Measurements from ENCODE around the gene PCIF1.
A peak's percentile ranks its signal among the peaks of the same experiment; 100 is the strongest.

The PCIF1 gene

DNA sequence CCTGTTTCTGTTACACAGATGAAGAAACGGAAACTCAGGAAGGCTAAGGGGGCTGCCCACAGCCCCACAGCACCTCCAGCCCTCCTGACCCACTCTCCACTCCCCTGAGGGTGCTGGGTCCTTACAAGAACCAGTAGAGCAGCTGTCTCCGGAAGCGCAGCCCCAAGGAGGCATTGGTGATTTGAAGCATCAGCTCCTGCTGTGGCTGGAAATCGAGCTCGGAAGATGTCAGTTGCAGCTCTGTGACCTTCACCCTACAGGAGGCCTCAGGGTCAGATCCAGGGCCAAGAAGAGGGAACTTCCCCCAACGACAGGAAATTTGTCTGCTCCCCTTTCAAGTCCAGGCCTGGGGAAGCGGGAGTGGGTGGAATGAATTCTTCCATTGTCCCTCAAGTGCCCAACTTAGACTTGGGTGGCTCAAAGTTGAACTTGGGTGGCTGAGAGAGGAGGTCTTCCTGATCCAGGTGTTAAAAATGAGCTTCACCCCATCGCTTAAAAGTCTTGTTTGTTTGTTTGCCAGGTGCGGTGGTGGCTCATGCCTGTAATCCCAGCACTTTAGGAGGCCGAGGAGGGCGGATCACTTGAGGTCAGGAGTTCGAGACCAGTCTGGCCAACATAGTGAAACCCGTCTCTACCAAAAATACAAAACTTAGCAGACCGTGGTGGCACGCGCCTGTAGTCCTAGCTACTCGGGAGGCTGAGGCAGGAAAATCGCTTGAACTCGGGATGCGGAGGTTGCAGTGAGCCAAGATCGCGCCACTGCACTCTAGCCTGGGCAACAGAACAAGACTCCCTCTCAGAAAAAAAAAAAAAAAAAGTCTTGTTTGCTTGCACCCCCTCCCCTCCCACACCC lies 24.4 kb upstream of the PCIF1 start:
- no peak for ATAC-seq (ENCODE audit: low read depth)
- DNase-seq (ENCODE audit: low spot score) = no peak
- Histone ChIP-seq H3K9me3 (ENCODE audit: severe bottlenecking) (no peaks in the 10 kb centered on the region), H3K27ac (ENCODE audit: poor library complexity, severe bottlenecking) (no peak overlapping the region), H3K36me3 (ENCODE audit: low read depth) (no peaks in the 10 kb centered on the region), H3K4me1 (ENCODE audit: insufficient read depth, poor library complexity, severe bottlenecking) (peaks cover 25% of the 10 kb centered on the region), H3K27me3 (ENCODE audit: insufficient read depth, poor library complexity, severe bottlenecking) (no peaks in the 10 kb centered on the region), H3K4me3 (ENCODE audit: severe bottlenecking) (no peak overlapping the region)
- TF ChIP-seq, protein P1, sequence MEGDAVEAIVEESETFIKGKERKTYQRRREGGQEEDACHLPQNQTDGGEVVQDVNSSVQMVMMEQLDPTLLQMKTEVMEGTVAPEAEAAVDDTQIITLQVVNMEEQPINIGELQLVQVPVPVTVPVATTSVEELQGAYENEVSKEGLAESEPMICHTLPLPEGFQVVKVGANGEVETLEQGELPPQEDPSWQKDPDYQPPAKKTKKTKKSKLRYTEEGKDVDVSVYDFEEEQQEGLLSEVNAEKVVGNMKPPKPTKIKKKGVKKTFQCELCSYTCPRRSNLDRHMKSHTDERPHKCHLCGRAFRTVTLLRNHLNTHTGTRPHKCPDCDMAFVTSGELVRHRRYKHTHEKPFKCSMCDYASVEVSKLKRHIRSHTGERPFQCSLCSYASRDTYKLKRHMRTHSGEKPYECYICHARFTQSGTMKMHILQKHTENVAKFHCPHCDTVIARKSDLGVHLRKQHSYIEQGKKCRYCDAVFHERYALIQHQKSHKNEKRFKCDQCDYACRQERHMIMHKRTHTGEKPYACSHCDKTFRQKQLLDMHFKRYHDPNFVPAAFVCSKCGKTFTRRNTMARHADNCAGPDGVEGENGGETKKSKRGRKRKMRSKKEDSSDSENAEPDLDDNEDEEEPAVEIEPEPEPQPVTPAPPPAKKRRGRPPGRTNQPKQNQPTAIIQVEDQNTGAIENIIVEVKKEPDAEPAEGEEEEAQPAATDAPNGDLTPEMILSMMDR (IDR thresholded peaks at IDR 0.05; ENCODE audit: poor library complexity, severe bottlenecking) = no peak

DNA sequence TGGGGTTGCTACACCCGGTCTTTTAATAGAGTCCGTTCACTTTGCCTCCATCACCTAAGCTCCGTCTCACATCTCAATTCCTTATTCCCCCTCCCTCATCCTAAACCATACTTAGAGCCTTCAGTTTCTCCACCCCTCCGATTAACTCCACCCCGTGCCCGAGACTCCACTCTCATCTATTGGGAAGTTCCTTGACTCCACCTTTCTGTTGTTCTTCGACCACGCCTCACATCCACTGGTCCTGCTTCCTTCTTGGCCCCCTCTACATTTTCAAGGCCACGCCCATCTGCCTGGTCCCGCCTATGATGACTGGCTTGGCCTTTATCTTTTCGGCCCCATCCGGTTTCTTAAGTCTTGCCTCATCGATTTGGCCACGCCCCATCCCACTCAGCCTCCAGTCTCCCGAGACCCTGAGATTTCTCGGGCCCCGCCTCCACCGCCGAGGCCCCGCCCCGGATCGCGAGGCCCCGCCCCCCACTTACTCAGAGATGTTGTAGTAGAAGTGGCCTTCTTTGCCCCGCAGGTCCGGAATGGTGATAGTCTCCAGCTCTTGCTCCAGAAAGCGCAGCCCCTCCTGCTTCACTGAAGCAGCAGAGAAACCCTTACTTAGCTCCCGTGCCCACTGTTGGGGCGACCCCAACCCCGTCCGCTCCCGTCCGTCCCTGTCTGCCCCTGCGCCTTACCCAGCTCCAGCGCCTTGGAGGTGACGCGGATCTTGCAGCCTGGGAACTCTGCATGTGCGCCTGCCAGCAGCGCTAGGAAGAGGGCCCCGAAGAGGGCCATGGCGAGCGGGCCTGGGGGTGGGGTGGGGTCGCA lies 23.6 kb upstream of the PCIF1 start:
- no peaks in the 10 kb centered on the region for H3K27me3 ChIP-seq (ENCODE audit: insufficient read depth, poor library complexity, severe bottlenecking)
- TF ChIP-seq, protein P1 (IDR thresholded peaks at IDR 0.05; ENCODE audit: poor library complexity, severe bottlenecking) = no peak
- H3K36me3 ChIP-seq (ENCODE audit: low read depth) = no peaks in the 10 kb centered on the region
- H3K27ac ChIP-seq (ENCODE audit: poor library complexity, severe bottlenecking) = no peak overlapping the region
- ATAC-seq (ENCODE audit: low read depth) (peak; percentile 86), DNase-seq (ENCODE audit: low spot score) (peak; percentile 100)
- H3K4me3 ChIP-seq (ENCODE audit: severe bottlenecking) = peak overlapping the region; percentile 15
- H3K9me3 ChIP-seq (ENCODE audit: severe bottlenecking) = no peaks in the 10 kb centered on the region
- peaks cover 19% of the 10 kb centered on the region for H3K4me1 ChIP-seq (ENCODE audit: insufficient read depth, poor library complexity, severe bottlenecking)

DNA sequence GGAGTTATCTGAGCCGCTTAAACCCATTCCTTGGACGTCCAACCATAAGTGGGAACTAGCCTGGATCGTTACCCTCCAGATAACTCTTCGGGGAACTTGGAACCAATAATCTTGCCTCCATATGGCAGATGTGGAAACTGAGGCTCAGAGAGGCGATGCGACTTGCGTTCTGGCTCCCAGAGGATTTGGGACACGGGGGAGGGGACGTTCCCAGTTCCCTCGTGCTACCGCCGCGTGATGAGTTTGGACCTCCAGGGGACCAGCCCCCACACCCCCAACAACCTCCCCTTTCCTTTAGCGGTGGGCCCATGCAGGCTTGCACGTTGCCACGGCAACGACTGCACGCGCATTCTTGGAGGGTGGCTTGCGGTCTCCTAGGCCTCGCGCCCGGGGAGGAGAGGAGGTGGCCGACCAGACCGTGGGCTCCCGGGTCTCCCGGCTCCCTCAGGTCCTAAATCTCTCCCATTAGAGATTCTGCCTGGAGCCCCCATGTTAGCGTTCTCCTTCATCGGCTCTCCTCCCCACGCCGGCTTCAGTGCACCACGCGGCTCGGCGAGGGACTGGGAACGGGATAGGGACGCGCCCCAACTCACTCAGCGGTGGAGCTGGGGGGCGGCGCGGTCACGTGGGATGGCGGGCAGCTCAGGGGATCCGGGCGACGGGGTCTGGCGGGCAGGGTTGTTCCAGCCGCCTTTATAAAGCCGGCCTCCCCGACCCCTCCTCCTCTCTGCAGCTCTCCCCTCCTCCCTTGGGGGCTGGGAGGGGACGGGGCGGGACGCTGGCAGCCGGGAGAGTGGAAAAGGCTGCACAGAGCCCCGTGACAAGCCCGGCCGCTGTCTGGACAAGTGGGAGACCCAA lies 22.8 kb upstream of the PCIF1 start, which contains the start of gene PLTP:
PLTP (minus strand) TSS at position 670 of the 858 bp plus-strand sequence. CDS start 703 bp downstream, outside the sequence.
- DNase-seq (ENCODE audit: low spot score) = no peak
- TF ChIP-seq, protein P1 (IDR thresholded peaks at IDR 0.05; ENCODE audit: poor library complexity, severe bottlenecking) = no peak
- H3K4me1 ChIP-seq (ENCODE audit: insufficient read depth, poor library complexity, severe bottlenecking) = peaks cover 15% of the 10 kb centered on the region
- no peak for ATAC-seq (ENCODE audit: low read depth)
- H3K9me3 ChIP-seq (ENCODE audit: severe bottlenecking) = no peaks in the 10 kb centered on the region
- peak within 1 kb of the TSS; percentile 15 for H3K4me3 ChIP-seq (ENCODE audit: severe bottlenecking)
- H3K27me3 ChIP-seq (ENCODE audit: insufficient read depth, poor library complexity, severe bottlenecking) = no peaks in the 10 kb centered on the region
- H3K27ac ChIP-seq (ENCODE audit: poor library complexity, severe bottlenecking) = no peak within 1 kb of the TSS
- H3K36me3 ChIP-seq (ENCODE audit: low read depth) = no peaks in the 10 kb centered on the region

DNA sequence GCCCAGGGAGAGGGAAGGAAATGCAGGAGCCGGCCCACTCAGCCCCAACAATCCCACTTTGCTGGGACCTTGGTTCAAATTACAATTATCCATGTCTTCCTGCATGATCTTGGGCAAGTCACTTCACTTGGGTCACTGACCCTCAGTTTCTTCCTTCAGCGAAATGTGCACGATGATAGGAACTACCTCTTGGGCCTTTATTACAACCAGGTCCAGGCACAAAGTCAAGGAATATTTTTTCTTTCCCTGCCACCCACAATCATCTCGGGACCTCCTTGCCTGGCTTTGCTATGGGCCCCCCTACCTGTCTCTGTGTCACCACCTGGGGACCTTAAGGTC lies 22.2 kb upstream of the PCIF1 start:
- Histone ChIP-seq H3K4me1 (ENCODE audit: insufficient read depth, poor library complexity, severe bottlenecking) (peaks cover 15% of the 10 kb centered on the region), H3K27ac (ENCODE audit: poor library complexity, severe bottlenecking) (no peak overlapping the region), H3K27me3 (ENCODE audit: insufficient read depth, poor library complexity, severe bottlenecking) (no peaks in the 10 kb centered on the region), H3K36me3 (ENCODE audit: low read depth) (no peaks in the 10 kb centered on the region), H3K4me3 (ENCODE audit: severe bottlenecking) (peak overlapping the region; percentile 15), H3K9me3 (ENCODE audit: severe bottlenecking) (no peaks in the 10 kb centered on the region)
- DNase-seq (ENCODE audit: low spot score) = no peak
- no peak for ATAC-seq (ENCODE audit: low read depth)
- TF ChIP-seq, protein P1 (IDR thresholded peaks at IDR 0.05; ENCODE audit: poor library complexity, severe bottlenecking) = no peak
